AG09319 (cell line): ENCODE measurements around the gene CREBBP.

ENCODE experiments used
- DNase-seq: peaks from one replicate; pipeline ENCODE4 v3.0.0-alpha.2; 2010; ENCODE audit warnings: low read depth; ENCODE audit errors: extremely low read depth
- TF ChIP-seq, protein P1 (sequence below): IDR thresholded peaks from 2 replicates; pipeline ENCODE4 v1.5.1; 2011; ENCODE audit warnings: low read depth, mild to moderate bottlenecking, inconsistent platforms, low read length, moderate library complexity

Gene CREBBP

DNA sequence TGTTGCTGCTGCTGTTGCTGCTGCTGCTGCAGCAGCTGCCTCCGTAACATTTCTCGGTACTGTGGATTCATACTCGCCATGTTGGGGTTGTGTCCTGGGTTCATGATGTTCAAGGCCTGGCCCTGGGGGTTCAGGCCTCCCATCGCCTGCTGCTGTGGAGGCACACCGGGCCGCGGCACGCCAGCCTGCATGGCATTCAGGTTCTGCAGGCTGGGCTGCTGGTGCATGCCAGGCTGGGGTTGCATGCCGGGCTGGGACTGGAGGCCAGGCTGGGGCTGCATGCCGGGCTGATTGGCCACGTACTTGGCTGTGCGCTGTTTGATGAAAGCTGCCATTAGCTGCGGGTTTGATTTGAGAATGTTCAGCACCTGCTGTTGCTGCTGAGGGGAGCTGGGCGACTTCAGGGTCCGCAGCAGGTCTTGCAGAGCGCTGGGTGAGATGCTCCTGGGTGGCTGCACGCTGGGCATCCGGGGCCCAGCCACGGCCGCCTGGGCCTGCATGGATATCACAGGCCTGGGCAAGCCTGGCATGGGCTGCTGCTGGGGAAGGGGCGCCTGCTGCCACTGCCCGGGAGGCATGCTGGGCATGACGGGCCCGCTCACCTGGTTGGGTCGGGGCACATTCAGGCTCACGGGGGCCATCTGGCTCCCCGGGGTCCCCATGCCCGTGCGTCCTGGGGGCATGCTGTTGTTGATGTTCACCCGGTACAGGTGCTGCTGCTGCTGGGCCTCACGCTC, 151.9 kb downstream of the CREBBP start:
- TF ChIP-seq, protein P1, sequence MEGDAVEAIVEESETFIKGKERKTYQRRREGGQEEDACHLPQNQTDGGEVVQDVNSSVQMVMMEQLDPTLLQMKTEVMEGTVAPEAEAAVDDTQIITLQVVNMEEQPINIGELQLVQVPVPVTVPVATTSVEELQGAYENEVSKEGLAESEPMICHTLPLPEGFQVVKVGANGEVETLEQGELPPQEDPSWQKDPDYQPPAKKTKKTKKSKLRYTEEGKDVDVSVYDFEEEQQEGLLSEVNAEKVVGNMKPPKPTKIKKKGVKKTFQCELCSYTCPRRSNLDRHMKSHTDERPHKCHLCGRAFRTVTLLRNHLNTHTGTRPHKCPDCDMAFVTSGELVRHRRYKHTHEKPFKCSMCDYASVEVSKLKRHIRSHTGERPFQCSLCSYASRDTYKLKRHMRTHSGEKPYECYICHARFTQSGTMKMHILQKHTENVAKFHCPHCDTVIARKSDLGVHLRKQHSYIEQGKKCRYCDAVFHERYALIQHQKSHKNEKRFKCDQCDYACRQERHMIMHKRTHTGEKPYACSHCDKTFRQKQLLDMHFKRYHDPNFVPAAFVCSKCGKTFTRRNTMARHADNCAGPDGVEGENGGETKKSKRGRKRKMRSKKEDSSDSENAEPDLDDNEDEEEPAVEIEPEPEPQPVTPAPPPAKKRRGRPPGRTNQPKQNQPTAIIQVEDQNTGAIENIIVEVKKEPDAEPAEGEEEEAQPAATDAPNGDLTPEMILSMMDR = no peak
- DNase-seq = no peak

DNA sequence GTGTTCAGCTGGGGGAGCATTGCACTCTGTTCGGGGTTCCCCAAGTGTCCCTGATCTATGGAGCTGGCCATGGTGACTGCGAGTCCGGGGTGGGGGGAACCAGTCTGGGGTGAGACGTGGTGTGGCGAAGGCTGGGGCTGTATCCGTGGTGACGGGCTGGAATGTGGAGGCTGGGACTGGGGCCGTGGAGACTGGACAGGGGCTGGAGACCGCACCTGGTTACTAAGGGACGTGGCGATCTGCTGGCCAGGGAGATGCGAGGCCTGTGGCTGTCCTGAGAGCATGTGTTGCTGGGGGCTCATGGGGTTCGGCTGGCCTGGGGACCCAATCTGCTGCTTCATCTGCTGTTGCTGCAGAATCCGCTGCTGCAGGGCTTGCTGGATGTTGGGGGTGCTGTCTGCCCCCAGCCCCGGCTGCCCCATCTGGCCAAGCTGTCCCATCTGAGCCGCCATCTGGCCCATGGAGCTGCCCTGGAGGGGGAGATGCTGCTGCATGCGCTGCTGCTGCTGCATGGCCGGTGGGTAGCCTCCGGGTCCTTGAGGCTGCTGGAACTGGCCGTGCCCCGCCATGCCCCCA, 152.6 kb downstream of the CREBBP start:
- TF ChIP-seq, protein P1 = no peak
- no peak for DNase-seq

DNA sequence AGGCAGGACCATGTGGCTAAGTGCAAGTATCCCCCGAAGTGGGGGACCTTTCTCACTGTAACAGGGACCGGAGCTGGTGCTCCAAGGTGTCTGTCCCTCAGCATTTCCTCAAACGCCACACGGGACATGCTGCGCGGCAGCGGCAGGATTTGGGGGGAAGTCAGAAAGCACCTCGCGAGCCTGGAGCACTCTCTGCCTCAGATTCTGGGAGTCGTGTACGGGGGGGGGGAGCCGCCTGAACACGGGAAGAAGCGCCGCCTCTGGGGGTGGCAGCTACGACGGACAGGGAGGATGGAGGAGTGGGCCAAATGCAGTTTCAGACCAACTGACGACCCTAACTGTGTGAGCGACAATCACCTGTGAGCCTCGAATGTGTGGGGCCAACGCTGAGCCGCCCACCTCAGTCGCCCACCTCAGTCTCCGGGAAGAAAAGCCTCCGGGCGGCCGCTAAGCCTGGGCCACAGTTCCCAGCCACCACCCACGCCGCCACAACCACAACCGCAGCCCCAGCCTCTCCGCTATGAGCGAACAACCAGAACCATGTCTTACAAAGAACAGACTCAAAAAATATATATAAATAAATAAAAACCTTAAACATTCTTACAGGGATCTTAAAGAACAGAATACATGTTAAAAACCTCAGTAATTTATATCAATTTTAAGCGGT, 154.4 kb downstream of the CREBBP start:
- no peak for DNase-seq
- TF ChIP-seq, protein P1 = no peak

DNA sequence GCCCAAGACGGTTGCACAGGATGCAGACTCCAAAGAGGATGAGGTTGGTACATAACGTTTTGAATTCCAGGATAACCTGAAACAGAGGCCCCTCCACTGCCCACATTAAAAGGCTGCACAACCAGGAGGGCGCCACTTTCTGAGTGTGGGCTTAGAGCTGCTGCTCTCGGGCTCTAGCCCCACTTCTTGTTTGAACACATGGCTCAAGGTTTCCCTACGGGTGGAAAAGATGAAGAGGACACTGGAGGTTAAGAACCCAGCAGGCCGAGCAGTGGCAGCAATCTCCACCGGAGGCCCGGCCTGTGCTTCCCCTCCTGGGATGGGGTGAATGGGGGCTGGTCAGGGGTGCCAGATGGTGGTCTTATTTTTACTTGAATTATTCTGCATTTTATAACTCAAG, 155.2 kb downstream of the CREBBP start:
- TF ChIP-seq, protein P1 = no peak
- DNase-seq = no peak

DNA sequence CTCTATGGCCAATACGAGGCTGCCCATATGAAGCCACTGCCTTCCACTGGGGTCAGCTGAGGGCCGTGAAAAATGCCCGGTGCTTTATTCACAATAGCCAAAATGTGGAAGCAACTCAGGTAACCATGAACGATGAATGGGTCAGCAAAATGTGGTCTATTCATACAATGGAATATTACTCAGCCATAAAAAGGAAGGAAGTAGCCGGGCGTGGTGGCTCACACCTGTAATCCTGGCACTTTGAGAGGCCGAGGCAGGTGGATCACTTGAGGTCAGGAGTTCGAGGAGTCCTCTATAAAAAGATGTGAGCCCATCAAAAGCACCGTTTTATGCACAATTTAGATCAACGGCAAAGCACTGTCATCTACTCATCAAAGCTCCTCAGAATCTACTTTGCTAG, 158.0 kb downstream of the CREBBP start:
- TF ChIP-seq, protein P1 = no peak
- DNase-seq = no peak

DNA sequence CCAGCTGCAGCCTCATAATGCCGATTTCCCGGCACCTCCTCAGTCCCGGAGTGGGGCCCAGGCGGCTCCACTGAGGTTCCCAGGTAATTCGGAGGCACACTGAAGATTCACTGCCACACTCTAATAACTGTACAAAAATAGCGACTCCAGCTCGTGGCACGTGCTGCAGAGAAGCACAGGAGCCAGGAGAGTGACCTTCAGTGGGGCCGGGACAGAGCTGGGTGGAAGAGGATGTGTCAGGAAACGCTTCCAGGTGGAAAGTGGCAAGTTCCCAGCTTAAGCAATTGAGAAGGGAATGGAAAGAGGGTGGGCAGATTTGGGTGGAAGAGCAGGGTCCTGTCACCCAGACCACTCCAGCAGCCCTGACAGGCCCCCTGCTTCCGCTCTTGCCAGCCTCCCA, 160.1 kb downstream of the CREBBP start:
- DNase-seq = no peak
- TF ChIP-seq, protein P1 = no peak

DNA sequence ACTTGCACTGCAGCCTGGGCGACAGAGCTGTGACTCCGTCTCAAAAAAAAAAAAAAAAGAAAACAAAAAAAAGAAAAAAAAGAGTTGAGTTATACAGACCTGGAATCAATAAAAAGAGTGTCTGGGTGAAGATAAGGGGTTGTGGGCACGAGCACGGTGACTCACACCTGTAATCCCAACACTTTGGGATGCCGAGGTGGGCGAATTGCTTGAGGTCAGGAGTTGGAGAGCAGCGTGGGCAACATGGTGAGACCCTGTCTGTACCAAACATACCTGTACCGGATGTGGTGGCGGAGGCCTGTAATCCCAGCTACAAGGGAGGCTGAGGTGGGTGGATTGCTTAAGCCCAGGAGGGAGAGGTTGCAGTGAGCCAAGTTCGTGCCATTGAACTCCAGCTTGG, 161.9 kb downstream of the CREBBP start:
- DNase-seq = no peak
- TF ChIP-seq, protein P1 = no peak
